Mesothelial cell of epicardium (in vitro differentiated cells): ENCODE results near the gene SRPK3. TPM values are rescaled to one million over a fixed set of nuclear protein-coding genes. Genes with fewer than 3 reads are reported as not detected.

ENCODE experiments used
- DNase-seq, 2 experiments: peaks; one replicate each; pipeline ENCODE4 v3.0.0; 2021; ENCODE audit warnings: low spot score in 2 of 2; ENCODE audit not compliant: unreplicated experiment in 2 of 2
- H3K27ac Mint-ChIP-seq: 2 replicates; pipeline ENCODE4 v1.8.0; 2021; ENCODE audit warnings: mixed read lengths
- H3K27me3 Mint-ChIP-seq: 2 replicates; pipeline ENCODE4 v1.8.0; 2021; ENCODE audit warnings: low read depth, mixed read lengths
- H3K36me3 Mint-ChIP-seq: 2 replicates; pipeline ENCODE4 v1.8.0; 2021; ENCODE audit warnings: mixed read lengths
- H3K4me1 Mint-ChIP-seq: 2 replicates; pipeline ENCODE4 v1.8.0; 2021; ENCODE audit warnings: mixed read lengths
- H3K4me3 Mint-ChIP-seq: 2 replicates; pipeline ENCODE4 v1.8.0; 2021; ENCODE audit warnings: mild to moderate bottlenecking, moderate library complexity, mixed read lengths
- H3K9me3 Mint-ChIP-seq: 2 replicates; pipeline ENCODE4 v1.8.0; 2021; ENCODE audit warnings: mixed read lengths
- CTCF ChIP-seq: fragments of 200-600 bp; sonication (generic); IDR thresholded peaks from one replicate; pipeline ENCODE4 v1.5.0; 2021; ENCODE audit warnings: antibody characterized with exemption; ENCODE audit not compliant: unreplicated experiment
- total RNA-seq: library from RNA; stranded (reverse); gene quantifications from 3 replicates; pipeline ENCODE4 v1.2.1, GENCODE V29; 2021

SRPK3 gene
- total RNA-seq, 1 donor from 2014 or later, result not detected

- no peak for DNase-seq
- H3K27ac Mint-ChIP-seq, result no peak overlapping the region
- H3K27me3 Mint-ChIP-seq, result no peaks in the 10 kb centered on the region
- H3K4me1 Mint-ChIP-seq, result no peaks in the 10 kb centered on the region
- no peak for TF ChIP-seq CTCF
- H3K4me3 Mint-ChIP-seq, result no peak overlapping the region
- H3K36me3 Mint-ChIP-seq, result no peaks in the 10 kb centered on the region
- H3K9me3 Mint-ChIP-seq, result no peaks in the 10 kb centered on the region
Measured at GRCh38 chrX:153774576-153775292, 6.1 kb upstream of the SRPK3 start.

GRCh38 chrX:153775293-153776119 is 5.3 kb upstream of the SRPK3 start:
- H3K27me3 Mint-ChIP-seq, result no peaks in the 10 kb centered on the region
- H3K9me3 Mint-ChIP-seq, result no peaks in the 10 kb centered on the region
- DNase-seq, result no peak
- no peaks in the 10 kb centered on the region for H3K4me1 Mint-ChIP-seq
- TF ChIP-seq CTCF, result no peak
- H3K36me3 Mint-ChIP-seq, result no peaks in the 10 kb centered on the region
- H3K27ac Mint-ChIP-seq, result no peak overlapping the region
- H3K4me3 Mint-ChIP-seq, result no peak overlapping the region

- no peak for DNase-seq
- H3K4me1 Mint-ChIP-seq, result no peaks in the 10 kb centered on the region
- H3K27ac Mint-ChIP-seq, result no peak overlapping the region
- H3K27me3 Mint-ChIP-seq, result no peaks in the 10 kb centered on the region
- no peaks in the 10 kb centered on the region for H3K9me3 Mint-ChIP-seq
- no peaks in the 10 kb centered on the region for H3K36me3 Mint-ChIP-seq
- no peak overlapping the region for H3K4me3 Mint-ChIP-seq
- TF ChIP-seq CTCF, result no peak
Measured at GRCh38 chrX:153776120-153776599, 4.7 kb upstream of the SRPK3 start.

GRCh38 chrX:153776611-153777045 is 4.2 kb upstream of the SRPK3 start:
- DNase-seq, result no peak
- TF ChIP-seq CTCF, result no peak
- Mint-ChIP-seq H3K4me1 (no peaks in the 10 kb centered on the region), H3K27me3 (no peaks in the 10 kb centered on the region), H3K36me3 (no peaks in the 10 kb centered on the region), H3K4me3 (no peak overlapping the region), H3K9me3 (no peaks in the 10 kb centered on the region), H3K27ac (no peak overlapping the region)

GRCh38 chrX:153777261-153778090 is 3.4 kb upstream of the SRPK3 start:
- no peaks in the 10 kb centered on the region for H3K36me3 Mint-ChIP-seq
- no peak for TF ChIP-seq CTCF
- DNase-seq, result no peak
- no peaks in the 10 kb centered on the region for H3K4me1 Mint-ChIP-seq
- no peak overlapping the region for H3K4me3 Mint-ChIP-seq
- no peak overlapping the region for H3K27ac Mint-ChIP-seq
- no peaks in the 10 kb centered on the region for H3K9me3 Mint-ChIP-seq
- no peaks in the 10 kb centered on the region for H3K27me3 Mint-ChIP-seq
